SU-DHL-6 (cell line): Measurements from ENCODE around the gene STK10.

Source experiments
- EZH2phosphoT487 ChIP-seq: fragments of 200-600 bp; sonication (generic), shearing (Covaris generic); conservative IDR thresholded peaks from 2 replicates; pipeline ENCODE4 v1.6.1; 2018; ENCODE audit warnings: mild to moderate bottlenecking, antibody characterized with exemption, low read length, moderate library complexity, mixed read lengths
- TF ChIP-seq, protein P1 (sequence below): fragments of 200-600 bp; sonication (generic); IDR thresholded peaks from one replicate; pipeline ENCODE4 v1.5.1; 2017; ENCODE audit warnings: antibody characterized with exemption, mild to moderate bottlenecking, low read length, moderate library complexity; ENCODE audit not compliant: insufficient read depth, poor library complexity, severe bottlenecking

DNA sequence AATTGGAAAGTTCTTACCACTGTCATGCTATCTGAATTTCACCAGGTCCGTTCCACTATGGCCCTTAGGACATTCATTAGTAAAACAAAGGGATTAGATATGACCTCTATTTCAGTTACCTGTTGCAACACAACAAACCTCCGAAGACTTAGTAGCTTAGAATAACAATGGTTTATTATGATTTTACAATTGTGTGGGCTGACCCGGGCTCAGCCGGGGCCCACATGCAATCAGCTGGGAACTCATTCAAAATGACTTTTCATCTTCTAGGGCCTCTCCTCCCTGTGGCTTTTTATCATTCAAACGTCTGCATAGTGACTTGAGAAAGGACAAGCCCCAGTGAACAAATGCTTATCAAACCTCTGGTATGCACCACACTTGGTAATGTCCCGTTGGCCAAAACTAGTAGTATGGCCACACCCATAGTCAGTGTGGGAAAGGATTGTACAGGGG is 179.3 kb downstream of the STK10 start:
- TF ChIP-seq, protein P1, sequence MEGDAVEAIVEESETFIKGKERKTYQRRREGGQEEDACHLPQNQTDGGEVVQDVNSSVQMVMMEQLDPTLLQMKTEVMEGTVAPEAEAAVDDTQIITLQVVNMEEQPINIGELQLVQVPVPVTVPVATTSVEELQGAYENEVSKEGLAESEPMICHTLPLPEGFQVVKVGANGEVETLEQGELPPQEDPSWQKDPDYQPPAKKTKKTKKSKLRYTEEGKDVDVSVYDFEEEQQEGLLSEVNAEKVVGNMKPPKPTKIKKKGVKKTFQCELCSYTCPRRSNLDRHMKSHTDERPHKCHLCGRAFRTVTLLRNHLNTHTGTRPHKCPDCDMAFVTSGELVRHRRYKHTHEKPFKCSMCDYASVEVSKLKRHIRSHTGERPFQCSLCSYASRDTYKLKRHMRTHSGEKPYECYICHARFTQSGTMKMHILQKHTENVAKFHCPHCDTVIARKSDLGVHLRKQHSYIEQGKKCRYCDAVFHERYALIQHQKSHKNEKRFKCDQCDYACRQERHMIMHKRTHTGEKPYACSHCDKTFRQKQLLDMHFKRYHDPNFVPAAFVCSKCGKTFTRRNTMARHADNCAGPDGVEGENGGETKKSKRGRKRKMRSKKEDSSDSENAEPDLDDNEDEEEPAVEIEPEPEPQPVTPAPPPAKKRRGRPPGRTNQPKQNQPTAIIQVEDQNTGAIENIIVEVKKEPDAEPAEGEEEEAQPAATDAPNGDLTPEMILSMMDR: no peak
- TF ChIP-seq EZH2phosphoT487: no peak
